A172 (cell line): ENCODE results near the gene SLC2A4. TPM values are rescaled to one million over a fixed set of nuclear protein-coding genes. Genes with fewer than 3 reads are reported as not detected.
A peak's percentile ranks its signal among the peaks of the same experiment; 100 is the strongest.

ENCODE experiments used
- DNase-seq: peaks from one replicate; pipeline ENCODE4 v3.0.0-alpha.2; 2015; ENCODE audit warnings: low spot score
- total RNA-seq: library from RNA; depleted of rRNA; stranded (reverse); fragments of >200 nt; shearing (Covaris generic); gene quantifications from 2 replicates; pipeline ENCODE4 v1.2.3, GENCODE V29; 2014

Gene SLC2A4
- total RNA-seq, 1 experiment from 2014 or later, result not detected

GRCh38 chr17:7246779-7247178 is 34.7 kb upstream of the SLC2A4 start:
- no peak for DNase-seq

- no peak for DNase-seq
Measured at GRCh38 chr17:7248796-7249195, 32.7 kb upstream of the SLC2A4 start.

- no peak for DNase-seq
Measured at GRCh38 chr17:7249214-7249613, 32.3 kb upstream of the SLC2A4 start.

- no peak for DNase-seq
Measured at GRCh38 chr17:7249830-7250229, 31.7 kb upstream of the SLC2A4 start.

GRCh38 chr17:7250695-7251627 is 30.6 kb upstream of the SLC2A4 start:
- DNase-seq, result no peak

- DNase-seq, result peak; percentile 99
Measured at GRCh38 chr17:7251661-7252175, 29.8 kb upstream of the SLC2A4 start, which contains the start of gene CTDNEP1. CTDNEP1 (minus strand) TSS chr17:7251734; CDS start chr17:7251296, 438 bp downstream.

- DNase-seq, result peak; percentile 92
Measured at GRCh38 chr17:7252176-7253043, 29.1 kb upstream of the SLC2A4 start, which contains the start of gene ELP5. ELP5 (plus strand) TSS chr17:7252215; CDS start chr17:7252551, 336 bp downstream.

GRCh38 chr17:7253082-7253481 is 28.4 kb upstream of the SLC2A4 start:
- DNase-seq, result no peak

- DNase-seq, result no peak
Measured at GRCh38 chr17:7254511-7254910, 27.0 kb upstream of the SLC2A4 start.

GRCh38 chr17:7256766-7257456 is 24.6 kb upstream of the SLC2A4 start:
- no peak for DNase-seq

GRCh38 chr17:7258731-7259554 is 22.6 kb upstream of the SLC2A4 start:
- DNase-seq, result no peak

GRCh38 chr17:7259555-7259889 is 22.0 kb upstream of the SLC2A4 start:
- DNase-seq, result no peak

- DNase-seq, result no peak
Measured at GRCh38 chr17:7260151-7260550, 21.4 kb upstream of the SLC2A4 start.

GRCh38 chr17:7260651-7261378 is 20.7 kb upstream of the SLC2A4 start:
- no peak for DNase-seq

GRCh38 chr17:7261379-7262191 is 19.9 kb upstream of the SLC2A4 start:
- no peak for DNase-seq

GRCh38 chr17:7262192-7262934 is 19.2 kb upstream of the SLC2A4 start, which contains the start of gene CLDN7:
CLDN7 (minus strand) TSS chr17:7262478; CDS start chr17:7262043, 435 bp downstream.
- no peak for DNase-seq

GRCh38 chr17:7262935-7263800 is 18.4 kb upstream of the SLC2A4 start:
- DNase-seq, result no peak

- no peak for DNase-seq
Measured at GRCh38 chr17:7263801-7264078, 17.8 kb upstream of the SLC2A4 start.
